KBM-7 (cell line): ENCODE data around the gene ADGB.
"Not testable (repeated sequence)": the region's sequence is repeated elsewhere in the genome, so short reads cannot be mapped to it uniquely, and the experiment has no call there.

Experiments
- DNase-seq: peaks from one replicate; pipeline ENCODE4 v3.0.0-alpha.2; 2015
- in situ Hi-C: fragments of 300-500 bp; cut with MboI; formaldehyde crosslinking; loops from 2 replicates; pipeline ENCODE4 v1.14.3; 2020; ENCODE audit warnings: low sequenced_read_pairs, low pct_unique_long_range_greater_than_20kb, mixed read lengths

Gene ADGB

GRCh38 chr6:146598772-146599405 lies at the start of gene ADGB:
Gene ADGB, plus strand, starts transcription at chr6:146598972. Its CDS starts 69 bp downstream, at chr6:146599041.
- peak; percentile 59 for DNase-seq

DNA sequence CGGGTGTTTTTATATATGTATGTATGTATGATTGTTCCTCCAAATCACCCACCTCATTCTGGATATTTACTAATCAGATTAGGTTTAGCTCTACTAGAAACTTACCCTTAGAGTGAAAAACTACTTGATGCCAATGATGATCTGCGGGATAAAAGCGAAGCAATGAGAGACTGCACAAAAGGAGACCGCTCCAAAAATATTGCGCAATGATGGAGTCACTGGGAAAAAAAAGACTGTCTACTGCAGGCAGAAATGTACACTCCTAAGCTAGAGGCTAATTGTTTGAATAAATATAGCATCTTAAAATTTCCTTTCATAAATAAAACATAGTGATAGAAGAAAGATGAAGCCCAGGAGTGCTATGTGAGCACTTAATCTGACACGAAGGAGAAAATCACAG lies 47.9 kb upstream of the ADGB start:
- in situ Hi-C loops: no loop called here
- no peak for DNase-seq

More at GRCh38 chr6:146598772-146599405, at the start of gene ADGB:
- in situ Hi-C loops: no loop called here

DNA sequence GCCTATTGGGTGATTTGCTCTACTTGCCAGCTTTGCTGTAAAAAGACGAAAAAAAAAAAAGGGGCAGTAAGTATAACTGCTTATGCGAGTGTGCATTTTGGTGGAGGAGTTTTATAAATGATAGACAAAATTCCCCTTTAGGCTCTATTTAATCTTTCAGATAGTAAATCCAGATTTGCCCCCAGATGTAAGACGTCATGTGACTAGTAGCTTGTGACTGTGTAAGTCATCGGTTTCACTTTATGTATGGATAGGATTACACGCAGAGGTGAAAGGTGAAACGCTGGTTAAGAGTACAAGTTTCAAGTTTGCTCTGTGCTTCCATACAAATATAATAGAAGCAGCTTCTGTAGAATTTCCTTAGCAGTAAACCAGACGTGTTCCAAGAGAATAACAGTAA lies 47.2 kb upstream of the ADGB start:
- in situ Hi-C loops: no loop called here

GRCh38 chr6:146553377-146554135 lies 45.2 kb upstream of the ADGB start:
- in situ Hi-C loops: no loop called here
- no peak for DNase-seq

More for the DNA sequence above, 47.2 kb upstream of the ADGB start:
- no peak for DNase-seq

- in situ Hi-C loops: no loop called here
- no peak for DNase-seq
Observed at GRCh38 chr6:146560607-146561006, 38.2 kb upstream of the ADGB start.

DNA sequence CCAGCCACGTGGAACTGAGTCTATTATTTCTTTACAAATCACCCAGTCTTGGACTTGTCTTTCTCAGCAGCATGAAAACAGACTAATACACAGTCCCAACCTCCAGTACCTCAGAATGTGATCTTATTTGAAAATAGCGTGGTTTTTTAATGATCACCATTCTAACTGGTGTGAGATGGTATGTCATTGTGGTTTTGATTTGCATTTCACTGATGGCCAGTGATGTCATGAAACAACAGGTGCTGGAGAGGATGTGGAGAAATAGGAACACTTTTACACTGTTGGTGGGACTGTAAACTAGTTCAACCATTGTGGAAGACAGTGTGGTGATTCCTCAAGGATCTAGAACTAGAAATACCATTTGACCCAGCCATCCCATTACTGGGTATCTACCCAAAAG lies 32.1 kb upstream of the ADGB start:
- in situ Hi-C loops: not testable (repeated sequence)

DNA sequence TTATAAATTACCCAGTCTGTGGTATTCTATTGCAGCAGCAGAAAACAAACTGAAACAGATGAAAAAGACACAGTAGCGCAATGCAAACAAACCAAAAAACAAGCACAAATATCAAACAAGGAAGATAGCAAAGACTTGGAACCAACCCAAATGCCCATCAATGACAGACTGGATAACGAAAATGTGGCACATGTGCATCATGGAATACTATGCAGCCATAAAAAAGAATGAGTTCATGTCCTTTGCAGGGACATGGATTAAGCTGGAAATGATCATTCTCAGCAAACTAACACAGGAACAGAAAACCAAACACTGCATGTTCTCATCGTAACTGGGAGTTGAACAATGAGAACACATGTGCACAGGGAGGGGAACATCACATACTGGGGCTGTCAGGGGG lies 30.2 kb upstream of the ADGB start:
- DNase-seq, in situ Hi-C loops: not testable (repeated sequence)

More for the DNA sequence above, 32.1 kb upstream of the ADGB start:
- DNase-seq: not testable (repeated sequence)

DNA sequence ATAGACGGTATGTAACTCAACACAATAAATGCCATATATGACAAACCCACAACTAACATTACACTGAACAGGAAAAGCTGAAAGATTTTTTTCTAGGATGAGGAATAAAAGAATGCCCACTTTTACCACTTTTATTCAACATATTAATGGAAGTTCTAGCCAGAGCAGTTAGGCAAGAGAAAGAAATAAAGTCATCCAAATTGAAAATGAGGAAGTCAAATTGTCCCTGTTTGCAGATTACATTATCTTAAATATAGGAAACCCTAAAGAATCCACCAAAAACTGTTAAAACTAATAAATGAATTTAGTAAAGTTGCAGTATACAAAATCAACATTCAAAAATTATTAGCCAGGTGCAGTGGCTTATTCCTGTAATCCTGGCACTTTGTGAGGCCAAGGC lies 24.6 kb upstream of the ADGB start:
- in situ Hi-C loops: no loop called here
- no peak for DNase-seq

DNA sequence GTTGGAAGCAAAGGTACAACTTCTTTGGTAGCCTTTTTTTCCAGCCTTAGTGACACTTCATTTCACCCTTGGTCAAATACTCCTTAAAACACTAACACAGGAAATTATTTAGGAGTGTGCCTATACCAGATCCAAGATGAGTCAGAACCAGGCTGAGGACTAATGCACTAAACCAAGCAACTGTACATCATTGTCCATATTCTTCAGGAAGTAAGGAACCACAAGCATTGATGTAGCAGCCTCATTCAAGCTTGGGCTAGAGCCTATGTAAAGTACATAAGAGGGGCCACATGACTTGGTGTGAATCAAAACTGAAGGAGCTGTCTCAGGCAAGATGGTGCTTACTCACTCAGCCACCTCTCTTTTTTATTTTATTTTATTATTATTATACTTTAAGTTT lies 20.7 kb upstream of the ADGB start:
- in situ Hi-C loops: no loop called here
- no peak for DNase-seq

DNA sequence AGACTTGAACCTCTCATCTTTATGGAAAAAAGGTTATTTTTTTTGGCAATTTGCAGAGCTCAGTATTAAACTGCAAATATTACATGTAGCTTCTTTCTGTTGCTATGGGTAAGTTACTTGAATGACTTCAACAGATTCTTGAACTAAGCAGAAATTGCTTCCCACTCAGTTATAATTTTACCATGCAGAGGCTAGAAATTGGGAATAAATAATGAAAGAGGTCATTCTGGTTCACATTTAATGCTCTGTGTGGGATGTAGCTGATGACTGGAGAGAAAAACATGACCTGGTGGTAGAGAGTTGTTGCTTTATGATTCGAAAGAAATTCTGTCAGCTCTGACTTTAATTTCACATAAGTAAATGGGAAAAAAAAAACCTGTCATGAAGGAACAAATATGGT lies 16.8 kb upstream of the ADGB start:
- in situ Hi-C loops: no loop called here
- DNase-seq: no peak

DNA sequence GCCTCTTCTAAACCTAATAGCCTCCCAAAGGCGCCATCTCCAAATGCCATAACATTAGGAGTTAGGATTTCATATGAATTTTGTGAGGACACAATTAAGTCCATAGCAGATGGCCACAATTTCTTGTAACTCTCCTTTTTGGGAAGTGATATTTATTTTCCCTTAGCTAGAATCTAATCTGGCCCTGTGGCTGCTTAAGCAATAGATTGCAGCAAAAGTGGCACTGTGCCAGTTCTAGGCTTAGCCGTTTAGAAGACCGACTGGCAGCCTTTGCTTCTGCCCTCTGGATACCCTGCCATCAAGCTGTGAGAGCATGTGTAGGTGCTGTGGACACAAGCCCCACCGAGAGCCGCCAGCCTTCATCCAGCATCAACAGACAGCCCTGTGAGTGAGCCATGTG lies 15.9 kb upstream of the ADGB start:
- DNase-seq: no peak
- in situ Hi-C loops: no loop called here

DNA sequence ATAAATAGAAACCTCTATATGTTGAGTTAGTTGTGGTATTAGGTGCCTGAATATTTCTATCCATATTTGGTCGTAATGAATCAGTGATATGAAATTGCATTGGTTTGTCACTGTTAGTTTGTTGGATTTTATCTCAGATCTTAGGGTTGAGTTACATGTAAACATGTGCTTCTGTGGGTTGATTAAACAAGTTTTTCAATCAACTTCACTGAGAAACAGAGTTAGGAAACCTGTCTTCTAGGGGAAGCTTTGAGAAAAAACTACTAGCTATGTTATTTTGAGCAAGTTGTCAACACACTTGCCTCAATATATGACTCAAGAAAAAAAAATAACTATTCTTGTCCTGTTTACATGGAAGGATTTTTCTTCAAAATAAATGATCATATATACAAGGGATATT lies 14.8 kb upstream of the ADGB start:
- no peak for DNase-seq
- in situ Hi-C loops: no loop called here

DNA sequence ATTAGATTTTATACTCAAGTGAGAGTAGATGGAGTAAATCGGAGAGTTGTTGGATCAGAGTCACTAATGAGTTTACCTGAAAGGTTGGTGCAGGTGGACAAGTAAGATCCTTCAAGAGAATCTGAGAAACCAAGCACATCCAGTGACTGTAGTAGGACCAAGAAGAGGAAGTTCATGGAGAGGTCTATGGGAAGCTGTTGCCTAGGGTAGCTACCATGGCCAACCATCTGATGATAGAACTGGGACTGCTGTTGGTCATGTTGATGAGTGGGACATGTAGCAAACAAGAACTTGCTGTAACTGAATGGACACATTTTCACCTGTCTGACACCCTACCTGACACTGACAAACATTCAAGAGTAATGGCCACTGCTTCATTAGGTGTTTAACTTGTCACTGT lies 11.3 kb upstream of the ADGB start:
- no peak for DNase-seq
- in situ Hi-C loops: no loop called here

GRCh38 chr6:146590492-146590891 lies 8.3 kb upstream of the ADGB start:
- in situ Hi-C loops: no loop called here
- DNase-seq: no peak

GRCh38 chr6:146592451-146592850 lies 6.3 kb upstream of the ADGB start:
- in situ Hi-C loops: no loop called here
- DNase-seq: no peak

DNA sequence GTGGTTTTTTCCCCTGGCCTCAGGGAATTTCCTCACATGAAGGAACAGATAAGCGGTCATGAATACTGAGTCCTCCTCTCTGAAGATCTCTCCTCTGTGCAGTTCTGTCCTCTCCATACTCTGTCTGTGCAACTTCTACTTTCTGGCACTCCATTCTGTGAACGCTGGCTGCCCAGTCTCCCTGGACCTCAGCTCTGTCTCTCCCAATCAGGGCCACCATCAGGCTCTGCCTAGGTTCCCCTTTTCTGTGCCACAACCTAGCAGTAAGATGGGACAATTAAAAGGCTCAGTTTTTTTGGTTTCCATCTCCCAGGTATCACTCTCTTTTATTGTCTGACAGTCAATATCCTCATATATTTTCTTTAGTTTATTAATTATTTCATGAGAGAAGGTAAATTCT lies 4.8 kb upstream of the ADGB start:
- in situ Hi-C loops: no loop called here
- peak; percentile 34 for DNase-seq

- DNase-seq: peak; percentile 9
- in situ Hi-C loops: no loop called here
Observed at GRCh38 chr6:146594495-146594894, 4.3 kb upstream of the ADGB start.

DNA sequence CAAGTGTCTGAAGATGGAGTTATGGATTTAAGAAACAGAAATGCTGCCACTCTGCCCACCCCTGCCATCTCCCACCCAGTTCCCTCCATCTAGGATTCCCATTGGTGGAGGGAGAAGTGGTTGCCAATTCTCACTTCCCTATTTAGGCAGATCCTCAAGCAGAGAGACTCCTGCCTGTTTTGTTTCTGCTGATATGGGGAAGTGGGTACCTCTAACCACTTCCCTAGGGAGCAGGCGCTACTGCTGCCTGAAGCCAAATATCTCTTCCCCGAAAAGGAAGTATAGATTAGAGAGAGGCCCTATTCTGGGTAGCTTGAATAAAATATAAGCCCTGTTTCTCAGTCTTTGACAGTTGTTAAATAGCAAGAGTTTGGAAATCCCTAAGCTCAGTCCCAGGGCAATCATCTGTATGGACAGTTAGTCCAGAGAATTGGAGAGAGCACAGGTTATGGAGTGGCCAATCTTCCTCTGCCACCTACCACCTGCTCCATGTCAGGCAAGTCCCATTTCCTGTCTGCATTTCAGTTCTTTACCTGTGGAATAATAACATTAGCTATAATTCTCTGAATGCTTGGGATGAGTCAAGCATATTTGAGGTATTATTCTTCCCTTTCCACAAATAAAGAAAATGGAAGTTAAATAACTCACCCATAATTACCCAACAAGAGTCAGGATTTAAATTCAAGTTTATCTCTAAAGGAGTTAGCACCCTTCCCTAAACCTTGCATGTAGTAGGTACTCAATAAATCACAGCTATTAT lies 2.6 kb upstream of the ADGB start:
- in situ Hi-C loops: no loop called here
- peak; percentile 88 for DNase-seq

DNA sequence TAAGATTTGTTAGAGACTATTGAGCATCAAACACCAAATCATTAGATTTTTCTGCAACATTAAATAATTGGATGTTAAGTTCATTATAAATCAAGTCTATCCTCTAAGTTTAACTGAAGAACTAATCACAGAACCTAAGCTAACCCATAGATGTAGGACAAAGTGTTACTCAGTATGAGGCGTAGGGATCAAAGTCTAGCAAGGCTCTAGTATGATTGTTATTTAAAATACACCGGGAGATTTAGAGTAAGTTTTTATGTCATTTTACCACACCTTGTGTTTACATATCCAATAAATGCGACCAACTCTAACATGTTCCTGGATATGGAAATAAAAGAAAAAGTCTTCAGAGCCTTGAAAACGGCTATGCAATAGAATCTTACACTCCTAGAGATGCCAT lies 2.6 kb downstream of the ADGB start:
- in situ Hi-C loops: no loop called here
- no peak for DNase-seq

DNA sequence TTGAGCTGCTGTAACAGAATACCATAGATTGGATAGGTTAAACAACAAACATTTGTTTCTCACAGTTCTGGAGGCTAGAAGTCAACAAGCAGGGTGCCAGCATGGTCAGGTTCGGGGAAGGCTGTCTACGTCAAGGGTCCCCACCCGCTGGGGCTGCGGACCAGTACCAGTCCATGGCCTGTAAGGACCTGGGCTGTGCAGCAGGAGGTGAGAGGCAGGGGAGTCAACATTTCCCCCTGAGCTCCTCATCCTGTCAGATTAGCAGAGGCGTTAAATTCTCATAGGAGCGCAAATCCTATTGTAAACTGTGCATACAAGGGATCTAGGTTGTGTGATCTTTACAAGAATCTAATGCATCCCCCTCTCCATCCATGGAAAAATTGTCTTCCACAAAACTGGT lies 3.8 kb downstream of the ADGB start:
- DNase-seq: no peak
- in situ Hi-C loops: no loop called here
